Glutamatergic neuron (in vitro differentiated cells): Measurements from ENCODE around the gene KIDINS220. TPM values are rescaled to one million over a fixed set of nuclear protein-coding genes. Genes with fewer than 3 reads are reported as not detected.

Experiments used
- DNase-seq: peaks from one replicate; pipeline ENCODE4 v3.0.0; 2022
- H3K27ac Mint-ChIP-seq: one replicate; pipeline ENCODE4 v1.8.0; 2020; ENCODE audit warnings: mild to moderate bottlenecking, mixed read lengths, inconsistent platforms; ENCODE audit not compliant: unreplicated experiment
- H3K27me3 Mint-ChIP-seq: one replicate; pipeline ENCODE4 v1.8.0; 2020; ENCODE audit warnings: mild to moderate bottlenecking, moderate library complexity, mixed read lengths, inconsistent platforms; ENCODE audit not compliant: unreplicated experiment
- H3K36me3 Mint-ChIP-seq: one replicate; pipeline ENCODE4 v1.8.0; 2020; ENCODE audit warnings: mild to moderate bottlenecking, mixed read lengths, inconsistent platforms; ENCODE audit not compliant: unreplicated experiment
- H3K4me1 Mint-ChIP-seq: one replicate; pipeline ENCODE4 v1.8.0; 2020; ENCODE audit warnings: mild to moderate bottlenecking, low read depth, mixed read lengths, inconsistent platforms; ENCODE audit not compliant: unreplicated experiment
- H3K4me3 Mint-ChIP-seq: one replicate; pipeline ENCODE4 v1.8.0; 2020; ENCODE audit warnings: mild to moderate bottlenecking, mixed read lengths, inconsistent platforms; ENCODE audit not compliant: unreplicated experiment
- H3K9me3 Mint-ChIP-seq: one replicate; pipeline ENCODE4 v1.8.0; 2020; ENCODE audit warnings: mild to moderate bottlenecking, moderate library complexity, mixed read lengths, inconsistent platforms; ENCODE audit not compliant: unreplicated experiment
- total RNA-seq: library from RNA; stranded (reverse); fragmentation: NEBNext Ultra II Directional; extraction: Animal tissue kit (Norgen Biotek cat#: 25700); gene quantifications from one replicate; pipeline ENCODE4 v1.2.1, GENCODE V29; 2021; ENCODE audit not compliant: unreplicated experiment
- TF ChIP-seq, protein P1 (sequence below): fragments of 200-600 bp; sonication (generic); IDR thresholded peaks from one replicate; pipeline ENCODE4 v1.5.0; 2021; ENCODE audit not compliant: partially characterized antibody, unreplicated experiment

KIDINS220 gene
- total RNA-seq, 1 donor from 2014 or later = 188 TPM

DNA sequence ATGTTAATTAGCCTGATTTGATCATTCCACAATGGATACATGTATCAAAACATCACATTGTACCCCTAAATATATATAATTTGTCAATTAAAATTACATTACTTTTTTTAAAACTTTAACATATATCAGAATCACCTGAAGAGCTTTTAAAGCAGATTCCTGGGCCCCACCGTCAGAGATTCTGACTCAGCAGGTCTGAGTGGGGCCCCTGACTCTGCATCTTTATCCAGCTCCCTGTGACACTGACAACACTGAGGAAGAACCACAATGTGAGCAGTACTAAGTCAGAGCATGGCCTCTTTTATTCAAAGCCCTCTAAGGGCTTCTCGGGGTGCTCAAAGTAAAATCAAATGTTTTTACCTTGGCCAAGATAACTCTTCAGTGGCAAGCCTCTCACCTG lies 9.7 kb downstream of the KIDINS220 start:
- no peak for DNase-seq
- Mint-ChIP-seq H3K36me3 (no peaks in the 10 kb centered on the region), H3K4me3 (no peak overlapping the region), H3K4me1 (no peaks in the 10 kb centered on the region), H3K27ac (no peak overlapping the region), H3K27me3 (no peaks in the 10 kb centered on the region), H3K9me3 (peaks cover 2% of the 10 kb centered on the region)
- TF ChIP-seq, protein P1, sequence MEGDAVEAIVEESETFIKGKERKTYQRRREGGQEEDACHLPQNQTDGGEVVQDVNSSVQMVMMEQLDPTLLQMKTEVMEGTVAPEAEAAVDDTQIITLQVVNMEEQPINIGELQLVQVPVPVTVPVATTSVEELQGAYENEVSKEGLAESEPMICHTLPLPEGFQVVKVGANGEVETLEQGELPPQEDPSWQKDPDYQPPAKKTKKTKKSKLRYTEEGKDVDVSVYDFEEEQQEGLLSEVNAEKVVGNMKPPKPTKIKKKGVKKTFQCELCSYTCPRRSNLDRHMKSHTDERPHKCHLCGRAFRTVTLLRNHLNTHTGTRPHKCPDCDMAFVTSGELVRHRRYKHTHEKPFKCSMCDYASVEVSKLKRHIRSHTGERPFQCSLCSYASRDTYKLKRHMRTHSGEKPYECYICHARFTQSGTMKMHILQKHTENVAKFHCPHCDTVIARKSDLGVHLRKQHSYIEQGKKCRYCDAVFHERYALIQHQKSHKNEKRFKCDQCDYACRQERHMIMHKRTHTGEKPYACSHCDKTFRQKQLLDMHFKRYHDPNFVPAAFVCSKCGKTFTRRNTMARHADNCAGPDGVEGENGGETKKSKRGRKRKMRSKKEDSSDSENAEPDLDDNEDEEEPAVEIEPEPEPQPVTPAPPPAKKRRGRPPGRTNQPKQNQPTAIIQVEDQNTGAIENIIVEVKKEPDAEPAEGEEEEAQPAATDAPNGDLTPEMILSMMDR = no peak

DNA sequence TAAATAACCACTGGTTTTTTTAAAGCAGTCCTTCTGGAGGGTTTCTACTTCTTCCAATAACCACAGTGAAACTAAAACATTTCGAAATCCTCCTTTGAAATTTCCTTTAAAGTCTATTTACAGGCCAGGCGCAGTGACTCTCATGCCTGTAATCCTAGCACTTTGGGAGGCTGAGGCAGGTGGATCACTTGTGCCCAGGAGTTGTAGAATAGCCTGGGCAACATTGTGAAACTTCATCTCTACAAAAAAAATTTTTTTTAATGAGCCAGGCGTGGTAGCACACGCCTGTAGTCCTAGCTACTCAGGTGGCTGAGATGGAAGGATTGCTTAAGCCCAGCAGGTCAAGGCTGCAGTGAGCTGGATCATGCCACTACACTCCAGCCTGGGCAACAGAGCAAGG lies 15.2 kb downstream of the KIDINS220 start:
- no peaks in the 10 kb centered on the region for H3K9me3 Mint-ChIP-seq
- H3K4me1 Mint-ChIP-seq = peaks cover 1% of the 10 kb centered on the region
- no peak overlapping the region for H3K4me3 Mint-ChIP-seq
- no peak overlapping the region for H3K27ac Mint-ChIP-seq
- H3K27me3 Mint-ChIP-seq = no peaks in the 10 kb centered on the region
- TF ChIP-seq, protein P1 = no peak
- no peak for DNase-seq
- H3K36me3 Mint-ChIP-seq = no peaks in the 10 kb centered on the region

DNA sequence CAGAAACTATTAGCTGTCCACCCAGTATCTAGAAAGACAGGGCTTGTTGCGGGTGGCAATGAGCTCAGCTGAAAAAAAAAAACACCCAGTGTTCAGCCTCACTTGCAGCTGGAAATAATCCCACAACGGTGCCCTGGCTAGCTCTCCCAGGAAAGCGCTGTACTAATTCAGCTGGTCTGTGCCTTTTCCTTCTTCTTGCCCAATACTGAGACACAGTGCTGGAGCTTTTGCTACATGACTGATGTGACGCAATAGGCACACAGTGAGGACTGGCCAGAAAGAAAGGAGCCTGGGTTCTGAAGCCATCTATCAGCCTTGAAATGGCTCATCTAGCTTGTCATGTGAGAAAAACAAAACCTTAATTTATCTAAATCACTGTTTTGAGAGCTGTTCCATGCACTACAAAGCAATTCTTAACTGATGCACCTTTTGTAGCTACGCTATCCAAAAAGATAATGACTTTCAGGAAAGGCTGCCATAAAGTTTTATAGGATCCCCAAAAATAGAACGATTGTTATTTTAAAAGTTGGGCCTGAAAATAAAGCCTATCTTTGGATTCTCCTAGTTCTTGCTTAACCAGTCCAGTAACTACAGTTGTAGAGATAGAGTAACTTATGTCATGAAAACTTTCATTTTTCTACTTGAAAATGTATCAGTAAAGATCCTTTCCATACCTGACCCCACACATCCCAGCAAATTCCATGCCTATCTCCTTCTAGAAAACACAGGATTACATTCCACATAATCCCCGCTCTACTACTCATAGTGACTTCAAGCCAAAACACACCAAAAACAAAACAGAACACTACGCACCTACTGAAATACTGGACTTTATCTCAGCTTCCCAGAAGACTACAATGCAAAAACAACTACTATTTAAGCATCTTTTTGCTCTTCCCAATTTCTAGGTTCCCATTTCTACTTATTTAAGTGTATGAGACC lies 15.9 kb downstream of the KIDINS220 start:
- DNase-seq = no peak
- Mint-ChIP-seq H3K36me3 (no peaks in the 10 kb centered on the region), H3K4me3 (no peak overlapping the region), H3K27ac (no peak overlapping the region), H3K4me1 (peaks cover 1% of the 10 kb centered on the region), H3K27me3 (no peaks in the 10 kb centered on the region), H3K9me3 (no peaks in the 10 kb centered on the region)
- TF ChIP-seq, protein P1 = no peak

DNA sequence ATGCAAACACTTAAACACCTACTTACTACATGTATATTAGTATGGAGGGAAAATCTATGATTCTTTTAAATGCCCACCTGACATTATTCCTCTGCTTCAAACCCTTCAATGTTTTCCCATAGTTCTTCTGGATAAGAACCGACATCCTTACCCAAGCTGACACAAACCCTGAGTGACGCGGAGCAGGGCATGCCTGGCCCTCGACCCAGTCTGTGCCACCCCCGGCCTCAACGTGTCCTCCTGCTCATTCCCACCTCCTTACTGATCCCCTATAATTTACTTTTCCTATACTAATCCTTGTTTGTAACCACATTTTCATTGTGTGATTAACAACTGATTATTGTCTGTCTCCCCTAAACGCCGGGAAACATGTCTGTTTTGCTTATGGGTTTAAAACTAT lies 17.5 kb downstream of the KIDINS220 start:
- no peaks in the 10 kb centered on the region for H3K36me3 Mint-ChIP-seq
- TF ChIP-seq, protein P1 = no peak
- H3K9me3 Mint-ChIP-seq = no peaks in the 10 kb centered on the region
- no peak for DNase-seq
- H3K27me3 Mint-ChIP-seq = no peaks in the 10 kb centered on the region
- no peak overlapping the region for H3K27ac Mint-ChIP-seq
- H3K4me1 Mint-ChIP-seq = peaks cover 1% of the 10 kb centered on the region
- H3K4me3 Mint-ChIP-seq = no peak overlapping the region

DNA sequence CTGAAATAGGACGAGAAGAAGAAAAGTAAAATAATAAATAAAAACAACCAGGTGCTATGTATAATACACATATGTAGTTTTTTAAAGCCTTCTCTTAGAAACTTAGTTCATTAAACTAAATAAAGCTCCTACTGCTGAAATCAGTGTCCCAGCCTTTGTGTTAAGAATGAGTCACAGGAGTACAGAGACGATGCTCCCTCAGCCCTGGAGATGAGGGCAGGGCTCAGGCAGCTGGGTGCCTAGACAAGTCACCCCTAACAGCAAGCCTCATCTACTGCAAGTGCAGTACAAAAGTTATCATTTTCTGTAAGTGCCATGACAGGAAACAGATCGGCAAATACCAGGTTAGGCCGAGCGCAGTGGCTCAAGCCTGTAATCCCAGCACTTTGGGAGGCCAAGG lies 18.2 kb downstream of the KIDINS220 start:
- Mint-ChIP-seq H3K27me3 (no peaks in the 10 kb centered on the region), H3K36me3 (no peaks in the 10 kb centered on the region), H3K4me1 (peaks cover 3% of the 10 kb centered on the region), H3K27ac (no peak overlapping the region), H3K9me3 (no peaks in the 10 kb centered on the region), H3K4me3 (no peak overlapping the region)
- TF ChIP-seq, protein P1 = no peak
- no peak for DNase-seq
